ENCODE measurements around the gene FKBP11.

DNA sequence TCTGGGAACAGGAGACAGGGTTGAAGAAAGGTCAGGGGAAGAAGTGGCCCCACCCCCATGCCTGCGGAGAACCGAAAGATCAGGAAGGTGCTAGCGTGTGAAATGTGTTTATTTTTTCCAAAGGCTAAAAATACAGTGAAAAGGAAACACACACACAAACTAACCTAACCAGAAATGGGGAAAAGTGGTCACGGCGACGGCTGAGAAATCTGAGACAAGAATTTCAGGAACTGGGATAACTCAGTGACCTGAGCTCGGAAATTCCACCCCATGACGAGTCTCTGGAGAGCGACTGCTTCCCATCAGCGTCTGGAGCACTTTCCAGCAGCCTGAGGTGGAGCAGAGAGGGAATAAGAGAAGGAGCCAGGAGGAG lies 43.0 kb downstream of the FKBP11 start:
- TF ChIP-seq, protein P1, sequence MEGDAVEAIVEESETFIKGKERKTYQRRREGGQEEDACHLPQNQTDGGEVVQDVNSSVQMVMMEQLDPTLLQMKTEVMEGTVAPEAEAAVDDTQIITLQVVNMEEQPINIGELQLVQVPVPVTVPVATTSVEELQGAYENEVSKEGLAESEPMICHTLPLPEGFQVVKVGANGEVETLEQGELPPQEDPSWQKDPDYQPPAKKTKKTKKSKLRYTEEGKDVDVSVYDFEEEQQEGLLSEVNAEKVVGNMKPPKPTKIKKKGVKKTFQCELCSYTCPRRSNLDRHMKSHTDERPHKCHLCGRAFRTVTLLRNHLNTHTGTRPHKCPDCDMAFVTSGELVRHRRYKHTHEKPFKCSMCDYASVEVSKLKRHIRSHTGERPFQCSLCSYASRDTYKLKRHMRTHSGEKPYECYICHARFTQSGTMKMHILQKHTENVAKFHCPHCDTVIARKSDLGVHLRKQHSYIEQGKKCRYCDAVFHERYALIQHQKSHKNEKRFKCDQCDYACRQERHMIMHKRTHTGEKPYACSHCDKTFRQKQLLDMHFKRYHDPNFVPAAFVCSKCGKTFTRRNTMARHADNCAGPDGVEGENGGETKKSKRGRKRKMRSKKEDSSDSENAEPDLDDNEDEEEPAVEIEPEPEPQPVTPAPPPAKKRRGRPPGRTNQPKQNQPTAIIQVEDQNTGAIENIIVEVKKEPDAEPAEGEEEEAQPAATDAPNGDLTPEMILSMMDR (IDR thresholded peaks at IDR 0.05; ENCODE audit: low read depth, low read length, poor library complexity, severe bottlenecking) = no peak
- TF ChIP-seq EZH2phosphoT487 (IDR thresholded peaks at IDR 0.05; ENCODE audit: borderline replicate concordance, low read length) = no peak

All from DOHH2 (cell line).